RWPE1 (cell line): ENCODE measurements around the gene HABP4.
A peak's percentile ranks its signal among the peaks of the same experiment; 100 is the strongest.

Source experiments
- CTCF ChIA-PET: fragments of 350-600 bp; sonication (Branson Sonifier 250); formaldehyde crosslinking; extraction: SDS; loops from one replicate; lab custom pipeline; 2021; lab: Yijun Ruan, JAX
- POLR2A ChIA-PET: fragments of 400-600 bp; formaldehyde crosslinking; extraction: SDS; loops from one replicate; lab custom pipeline; 2020; ENCODE audit warnings: antibody characterized with exemption; ENCODE audit not compliant: low non-redundant PET; lab: Yijun Ruan, JAX
- DNase-seq: peaks from one replicate; pipeline ENCODE4 v3.0.0; 2012; ENCODE audit warnings: low spot score
- H3K27ac ChIP-seq: fragments of 450-650 bp; 2 replicates; pipeline ENCODE4 v1.5.1; 2017
- CTCF ChIP-seq: fragments of 450-650 bp; conservative IDR thresholded peaks from 2 replicates; pipeline ENCODE4 v1.5.1; 2017; ENCODE audit warnings: low read depth, mild to moderate bottlenecking

Gene HABP4

GRCh38 chr9:96417051-96417586 is 32.9 kb upstream of the HABP4 start:
- CTCF ChIA-PET: interaction anchor here (1.0 kb wide), 1 partner anchor 238 kb away, joined by 3 read pairs; the partner anchor contains the start of gene PRXL2C
- no peak for TF ChIP-seq CTCF
- POLR2A ChIA-PET: interaction anchor here (0.6 kb wide), 1 partner anchor 45 kb away, joined by 4 read pairs; no protein-coding TSS in a partner anchor
- peak overlapping the region; percentile 98 for H3K27ac ChIP-seq
- peak; percentile 99 for DNase-seq

- no peak for TF ChIP-seq CTCF
- DNase-seq: no peak
- H3K27ac ChIP-seq: peak overlapping the region; percentile 98
- CTCF ChIA-PET: no interaction called here
- POLR2A ChIA-PET: no interaction called here
Measured at GRCh38 chr9:96417661-96418082, 32.3 kb upstream of the HABP4 start.

GRCh38 chr9:96418083-96418919 is 31.7 kb upstream of the HABP4 start, which contains the start of gene ZNF367:
Gene ZNF367 (minus strand): TSS chr9:96418370. CDS start chr9:96418032, 338 bp downstream.
- H3K27ac ChIP-seq: peak within 1 kb of the TSS; percentile 98
- TF ChIP-seq CTCF: no peak
- DNase-seq: peak; percentile 98
- CTCF ChIA-PET: interaction anchor here (0.8 kb wide), 1 partner anchor 91 kb away, joined by 4 read pairs; no protein-coding TSS in a partner anchor
- POLR2A ChIA-PET: no interaction called here

GRCh38 chr9:96418920-96419690 is 30.9 kb upstream of the HABP4 start:
- DNase-seq: peak; percentile 79
- H3K27ac ChIP-seq: peak overlapping the region; percentile 98
- TF ChIP-seq CTCF: no peak
- POLR2A ChIA-PET: interaction anchor here (0.5 kb wide), 1 partner anchor 804 kb away, joined by 3 read pairs; no protein-coding TSS in a partner anchor
- CTCF ChIA-PET: interaction anchor here (0.5 to 0.8 kb wide), 2 partner anchors 92 to 203 kb away, joined by 4 read pairs; no protein-coding TSS in a partner anchor

- CTCF ChIA-PET: interaction anchor here (0.5 kb wide), 1 partner anchor 203 kb away, joined by 4 read pairs; no protein-coding TSS in a partner anchor
- POLR2A ChIA-PET: interaction anchor here (0.5 kb wide), 1 partner anchor 804 kb away, joined by 3 read pairs; no protein-coding TSS in a partner anchor
- no peak for DNase-seq
- H3K27ac ChIP-seq: peak overlapping the region; percentile 98
- TF ChIP-seq CTCF: no peak
Measured at GRCh38 chr9:96419691-96419969, 30.3 kb upstream of the HABP4 start.
